ENCODE data around the gene AKR1D1. TPM values are rescaled to one million over a fixed set of nuclear protein-coding genes. Genes with fewer than 3 reads are reported as not detected.

Gene AKR1D1
- total RNA-seq, 3 donors from 2014 or later: not detected

DNA sequence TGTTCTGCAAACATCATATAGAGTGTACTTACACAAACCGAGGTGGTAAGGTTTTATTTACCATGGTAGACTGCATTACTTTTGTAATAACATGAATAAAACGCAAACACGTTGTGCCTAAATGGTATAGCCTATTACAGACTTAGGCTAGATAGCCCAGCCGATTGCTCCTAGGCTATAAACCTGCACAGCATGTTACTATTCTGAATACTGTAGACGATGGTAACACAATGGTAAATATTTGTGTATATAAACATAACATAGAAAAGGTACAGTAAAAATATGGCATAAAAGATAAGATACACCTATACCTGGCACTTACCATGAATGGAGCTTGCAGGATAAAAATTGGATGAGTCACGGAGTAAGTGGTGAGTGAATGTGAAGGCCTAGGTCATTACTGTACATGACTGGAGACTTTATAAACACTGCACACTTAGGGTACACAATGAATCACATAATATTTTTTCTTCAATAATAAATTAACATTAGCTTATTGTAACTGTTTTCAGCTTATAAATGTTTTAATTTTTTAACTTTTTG, 16.3 kb downstream of the AKR1D1 start:
- no peak for TF ChIP-seq CTCF (IDR thresholded peaks at IDR 0.05)
- H3K4me3 ChIP-seq: no peak overlapping the region
- no peaks in the 10 kb centered on the region for H3K36me3 ChIP-seq (ENCODE audit: low read depth)
- H3K9me3 ChIP-seq: no peaks in the 10 kb centered on the region
- no peak for DNase-seq
- ATAC-seq: peak; percentile 80
- intact Hi-C loops (cut with DNase I, micrococcal nuclease): no loop called here
- peaks cover 2% of the 10 kb centered on the region for H3K4me1 ChIP-seq (ENCODE audit: low read depth)

- peak in 1 of 3 donors; percentile 16 for DNase-seq
- ATAC-seq: peak; percentile 74
- no peaks in the 10 kb centered on the region for H3K36me3 ChIP-seq (ENCODE audit: low read depth)
- peaks cover 2% of the 10 kb centered on the region for H3K4me1 ChIP-seq (ENCODE audit: low read depth)
- H3K9me3 ChIP-seq: no peaks in the 10 kb centered on the region
- intact Hi-C loops (cut with DNase I, micrococcal nuclease): no loop called here
- TF ChIP-seq CTCF (IDR thresholded peaks at IDR 0.05): no peak
- no peak overlapping the region for H3K4me3 ChIP-seq
Observed at GRCh38 chr7:138095972-138096935, 20.0 kb downstream of the AKR1D1 start.

DNA sequence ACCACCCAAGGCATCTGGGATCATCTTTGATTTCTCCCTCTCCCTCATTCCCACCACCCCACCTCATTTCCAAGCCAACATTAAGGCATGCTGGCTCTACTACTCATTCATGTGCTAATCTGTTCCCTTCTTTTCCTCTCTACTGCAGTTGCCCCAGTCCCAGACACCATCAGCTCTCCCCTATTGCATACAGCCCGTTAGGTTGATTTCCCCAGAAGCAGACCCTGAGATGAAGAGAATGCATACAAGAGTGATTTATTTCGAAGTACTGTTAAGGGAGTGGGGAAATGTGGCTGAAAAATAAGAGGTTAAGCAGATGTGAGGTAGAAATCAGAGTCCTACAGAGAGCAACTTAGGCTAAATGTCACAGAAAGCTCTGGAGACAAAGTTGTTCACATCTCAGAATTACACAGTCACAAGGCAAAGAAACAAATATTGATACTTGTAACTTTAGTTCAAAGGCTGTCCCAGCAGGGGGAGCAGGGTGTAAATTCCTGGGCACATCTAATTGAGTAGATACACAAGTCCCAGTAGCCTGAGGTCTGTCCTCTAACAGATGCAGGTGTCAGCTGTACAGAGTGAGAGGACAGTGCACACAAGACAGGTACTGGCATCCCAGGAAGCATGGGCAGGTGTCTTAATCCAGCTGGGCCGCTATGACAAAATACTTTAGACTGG, 20.9 kb downstream of the AKR1D1 start:
- Histone ChIP-seq H3K9me3 (no peaks in the 10 kb centered on the region), H3K4me1 (ENCODE audit: low read depth) (peaks cover 2% of the 10 kb centered on the region), H3K36me3 (ENCODE audit: low read depth) (no peaks in the 10 kb centered on the region), H3K4me3 (no peak overlapping the region)
- TF ChIP-seq CTCF (IDR thresholded peaks at IDR 0.05): no peak
- peak in 1 of 3 donors; percentile 63 for DNase-seq
- intact Hi-C loops (cut with DNase I, micrococcal nuclease): no loop called here
- peak; percentile 52 for ATAC-seq

DNA sequence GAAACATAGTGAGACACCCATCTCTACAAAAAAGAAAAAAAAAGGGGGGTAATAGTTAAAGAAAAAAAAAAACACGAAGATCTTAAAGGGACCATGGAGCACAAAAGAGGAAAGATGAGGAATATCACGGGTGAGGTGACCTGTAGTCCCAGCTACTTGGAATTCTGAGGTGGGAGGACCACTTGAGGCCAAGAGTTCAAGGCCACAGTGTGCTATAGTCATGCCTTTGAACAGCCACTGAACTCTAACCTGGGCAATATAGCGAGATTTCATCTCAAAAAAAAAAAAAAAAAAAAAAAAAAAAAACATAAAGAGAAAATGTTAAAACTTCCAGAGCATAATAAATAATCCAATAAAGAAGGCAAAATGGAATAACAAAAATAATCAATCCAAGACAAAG, 23.6 kb downstream of the AKR1D1 start:
- Histone ChIP-seq H3K4me1 (ENCODE audit: low read depth) (peaks cover 2% of the 10 kb centered on the region), H3K9me3 (no peaks in the 10 kb centered on the region), H3K4me3 (no peak overlapping the region), H3K36me3 (ENCODE audit: low read depth) (no peaks in the 10 kb centered on the region)
- intact Hi-C loops (cut with DNase I, micrococcal nuclease): no loop called here
- no peak for ATAC-seq
- no peak for TF ChIP-seq CTCF (IDR thresholded peaks at IDR 0.05)
- no peak for DNase-seq

GRCh38 chr7:138105221-138105620, 29.0 kb downstream of the AKR1D1 start:
- no peaks in the 10 kb centered on the region for H3K36me3 ChIP-seq (ENCODE audit: low read depth)
- intact Hi-C loops (cut with DNase I, micrococcal nuclease): no loop called here
- ATAC-seq (no peak), DNase-seq (no peak)
- no peaks in the 10 kb centered on the region for H3K4me1 ChIP-seq (ENCODE audit: low read depth)
- TF ChIP-seq CTCF (IDR thresholded peaks at IDR 0.05): no peak
- H3K4me3 ChIP-seq: no peak overlapping the region
- H3K9me3 ChIP-seq: no peaks in the 10 kb centered on the region

All from mucosa of descending colon (tissue), 3 donors.